HL-60 (cell line): ENCODE measurements around the gene IL5.

Source experiments
- DNase-seq, 2 experiments: peaks; one replicate each; pipeline ENCODE4 v3.0.0-alpha.2; 2010 to 2020; ENCODE audit warnings: low read depth in 1 of 2, low spot score in 1 of 2
- H3K27ac ChIP-seq: fragments of 250-450 bp; sonication (Bioruptor Pico); replicated peaks from 2 replicates; pipeline ENCODE4 v1.5.1; 2020; ENCODE audit warnings: mild to moderate bottlenecking, moderate library complexity
- H3K27me3 ChIP-seq: fragments of 250-450 bp; sonication (Bioruptor Pico); 2 replicates; pipeline ENCODE4 v1.5.1; 2021; ENCODE audit warnings: mild to moderate bottlenecking, moderate library complexity; ENCODE audit not compliant: insufficient read depth, poor library complexity, severe bottlenecking
- H3K4me3 ChIP-seq: replicated peaks from 2 replicates; pipeline ENCODE4 v1.5.1; 2011; ENCODE audit warnings: mild to moderate bottlenecking, control low read depth, low read length; ENCODE audit not compliant: insufficient read depth
- CTCF ChIP-seq: IDR thresholded peaks from one replicate; pipeline ENCODE4 v1.5.1; 2011; ENCODE audit warnings: low read length, control low read depth, inconsistent platforms; ENCODE audit not compliant: insufficient read depth
- GABPA ChIP-seq: IDR thresholded peaks from 2 replicates; pipeline ENCODE4 v1.6.1; 2012; ENCODE audit warnings: low read depth
- POLR2AphosphoS5 ChIP-seq: IDR thresholded peaks from 2 replicates; pipeline ENCODE4 v1.6.1; 2012; ENCODE audit warnings: low read depth
- REST ChIP-seq: IDR thresholded peaks from 2 replicates; pipeline ENCODE4 v1.6.1; 2012; ENCODE audit warnings: low read depth; ENCODE audit not compliant: insufficient replicate concordance
- SPI1 ChIP-seq: IDR thresholded peaks from 2 replicates; pipeline ENCODE4 v1.6.1; 2012; ENCODE audit warnings: low read depth, mild to moderate bottlenecking, borderline replicate concordance

Gene IL5

GRCh38 chr5:132496631-132497487 is 46.5 kb downstream of the IL5 start:
- peak overlapping the region; percentile 84 for H3K27ac ChIP-seq
- peak overlapping the region; percentile 54 for H3K4me3 ChIP-seq
- TF ChIP-seq GABPA (no peak), SPI1 (no peak), POLR2AphosphoS5 (peak; percentile 19; the same call in 1 of the 2 replicates)
- H3K27me3 ChIP-seq, result no peaks in the 10 kb centered on the region
- DNase-seq, result peak in 1 of 2 experiments; percentile 61

- peak overlapping the region; percentile 54 for H3K4me3 ChIP-seq
- peak; percentile 74 to 90 for DNase-seq
- no peaks in the 10 kb centered on the region for H3K27me3 ChIP-seq
- H3K27ac ChIP-seq, result peak overlapping the region; percentile 84
- TF ChIP-seq SPI1 (peak; percentile 72), CTCF (no peak)
Observed at GRCh38 chr5:132496191-132496630, 47.1 kb downstream of the IL5 start.

GRCh38 chr5:132495667-132496190 is 47.6 kb downstream of the IL5 start:
- Histone ChIP-seq H3K4me3 (peak overlapping the region; percentile 54), H3K27me3 (no peaks in the 10 kb centered on the region), H3K27ac (peak overlapping the region; percentile 84)
- TF ChIP-seq POLR2AphosphoS5 (no peak), REST (no peak), CTCF (no peak), GABPA (no peak), SPI1 (no peak)
- DNase-seq, result peak in 1 of 2 experiments; percentile 86

GRCh38 chr5:132493821-132494220 is 49.5 kb downstream of the IL5 start:
- TF ChIP-seq CTCF, result no peak
- no peak for TF ChIP-seq REST
- no peak for TF ChIP-seq SPI1
- TF ChIP-seq GABPA, result no peak
- TF ChIP-seq POLR2AphosphoS5, result no peak
- Histone ChIP-seq H3K27me3 (no peaks in the 10 kb centered on the region), H3K4me3 (no peak overlapping the region), H3K27ac (no peak overlapping the region)
- DNase-seq, result no peak
